NCI-H2081 (cell line): ENCODE data around the gene OTULINL.
A peak's percentile ranks its signal among the peaks of the same experiment; 100 is the strongest.
"Not testable (repeated sequence)": the region's sequence is repeated elsewhere in the genome, so short reads cannot be mapped to it uniquely, and the experiment has no call there.

Experiments used
- DNase-seq, 2 experiments: peaks; one replicate each; lab custom pipeline; 2025; lab: John Stamatoyannopoulos, UW

Gene OTULINL

DNA sequence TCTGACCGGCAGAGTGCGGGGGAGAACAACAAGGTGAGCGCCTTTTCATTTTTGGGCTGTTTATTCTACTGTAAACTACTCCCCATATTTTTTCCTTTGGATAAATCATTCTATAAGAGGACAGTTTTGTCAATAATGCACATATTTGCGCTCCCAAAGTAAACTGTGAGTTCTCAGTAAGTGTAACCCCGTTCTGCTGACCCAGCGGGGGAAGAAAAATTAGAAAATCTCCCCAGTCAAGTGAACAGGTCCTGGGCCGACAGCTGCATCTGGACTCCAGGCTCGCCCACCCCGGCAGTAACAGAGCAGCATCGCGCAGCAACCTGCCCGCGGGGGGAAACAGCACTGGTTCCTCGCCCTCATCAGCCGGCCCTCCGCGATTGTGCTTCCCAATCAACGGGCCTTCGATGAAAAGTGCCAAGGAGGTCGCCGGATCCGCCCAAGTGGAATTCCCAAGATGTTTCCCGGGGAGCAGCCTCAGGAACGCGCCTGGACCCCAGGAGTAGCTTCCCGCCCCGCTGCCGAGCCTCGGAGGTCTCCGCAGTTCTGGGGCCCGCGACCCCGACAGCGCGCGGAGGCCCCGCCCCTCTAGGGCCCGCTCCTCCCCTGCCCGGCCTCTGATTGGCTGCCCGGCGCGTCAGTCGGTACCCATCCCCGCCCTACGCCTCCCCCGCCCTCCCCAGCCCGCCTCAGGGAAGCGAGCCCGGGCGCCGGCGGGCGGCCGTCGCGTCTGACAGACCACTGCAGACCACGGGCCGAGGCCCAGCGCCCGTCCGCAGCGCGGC, at the start of gene OTULINL:
TSS of gene OTULINL (plus strand) at position 687 of the 785 bp plus-strand sequence. CDS start 103 bp downstream, outside the sequence.
- peak; percentile 94 to 96 for DNase-seq

DNA sequence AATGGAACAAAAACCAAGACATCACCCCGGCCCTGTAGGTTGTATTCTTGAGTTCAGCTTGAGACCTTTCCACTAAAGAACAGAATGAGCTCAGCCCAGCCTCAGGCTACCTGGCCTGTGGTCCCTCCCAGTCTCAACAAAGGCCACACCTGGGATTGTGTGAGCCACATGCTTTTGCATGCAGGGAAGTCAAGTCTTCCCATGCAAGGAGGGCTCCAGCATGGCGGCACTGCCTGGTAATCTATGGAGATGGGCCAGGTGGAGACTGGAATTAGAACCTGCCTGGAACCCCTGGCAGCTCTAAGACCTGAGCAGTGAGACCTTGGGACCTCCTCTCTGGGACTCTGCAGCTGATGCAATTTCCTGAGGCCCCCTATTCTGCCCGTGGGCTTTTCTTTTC, 49.4 kb upstream of the OTULINL start:
- no peak for DNase-seq

DNA sequence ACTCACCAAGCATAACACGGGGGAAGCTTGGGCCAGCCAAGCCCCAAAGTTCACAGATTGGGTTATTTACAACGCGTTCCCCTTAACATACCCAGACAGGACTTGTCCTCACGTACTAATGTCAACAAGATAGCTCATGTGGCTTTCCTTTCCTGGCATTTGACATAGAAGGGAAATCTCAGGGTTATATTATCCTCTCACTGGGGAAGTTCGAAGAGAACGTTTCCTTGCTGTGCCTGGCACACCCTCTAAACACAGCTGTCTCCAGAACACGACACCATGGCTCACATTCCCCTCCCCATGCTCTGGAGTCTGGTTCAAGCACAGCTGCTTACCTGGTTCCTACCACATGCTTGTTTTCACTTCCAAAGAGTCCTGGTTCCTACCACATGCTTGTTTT, 46.8 kb upstream of the OTULINL start:
- DNase-seq: peak; percentile 57 to 88

DNA sequence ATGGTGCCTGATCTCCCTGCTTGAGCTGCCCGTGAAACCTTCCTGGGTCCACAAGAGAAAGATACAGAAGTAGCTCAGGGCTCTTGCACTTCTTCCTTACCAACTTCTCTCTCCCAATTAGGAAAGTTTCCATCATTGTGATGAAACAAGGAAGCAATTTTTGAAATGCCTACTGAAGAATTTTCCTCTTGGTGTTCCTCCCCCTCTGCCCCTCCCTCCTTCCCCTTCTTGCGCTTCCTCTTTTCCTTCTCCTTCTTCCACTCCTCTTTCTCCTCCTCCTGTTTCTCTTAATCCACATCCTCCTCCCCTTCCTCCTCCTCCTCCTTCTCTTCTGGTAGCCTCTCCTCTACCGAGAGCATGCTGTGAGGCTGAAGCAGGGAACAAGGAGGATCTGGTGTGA, 36.3 kb upstream of the OTULINL start:
- DNase-seq: no peak

DNA sequence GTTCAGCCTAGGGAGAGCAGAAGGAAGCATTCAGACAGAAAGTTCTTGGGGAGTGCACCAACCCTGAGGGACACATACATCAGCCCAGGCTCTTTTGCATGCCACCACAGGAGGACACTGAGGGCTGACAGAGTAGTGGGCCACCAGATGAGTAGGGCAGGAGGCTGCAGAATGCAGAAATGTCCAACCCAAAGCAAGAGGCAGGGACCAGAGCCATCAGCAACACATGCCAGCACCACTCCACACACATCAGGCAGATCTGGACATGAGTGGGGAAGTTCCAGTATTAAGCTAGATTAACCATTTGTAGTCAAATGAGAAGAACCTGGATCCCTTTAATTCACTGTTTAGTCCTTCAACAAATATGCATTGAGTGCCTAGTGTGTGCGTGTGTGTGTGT, 35.7 kb upstream of the OTULINL start:
- DNase-seq: no peak

DNA sequence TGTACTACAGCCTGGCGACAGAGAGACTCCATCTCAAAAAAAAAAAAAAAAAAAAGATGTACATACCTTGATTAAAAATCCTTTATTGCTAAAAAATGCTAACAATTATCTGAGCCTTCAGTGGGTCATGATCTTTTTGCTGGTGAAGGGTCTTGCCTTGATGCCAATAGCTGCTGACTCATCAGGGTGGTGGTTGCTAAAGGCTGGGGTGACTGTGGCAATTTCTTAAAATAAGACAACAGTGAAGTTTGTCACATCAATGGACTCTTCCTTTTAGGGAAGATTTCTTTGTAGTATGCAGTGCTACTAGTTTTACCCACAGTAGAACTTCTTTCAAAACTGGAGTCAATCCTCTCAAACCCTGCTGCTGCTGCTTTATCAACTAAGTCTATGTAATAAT, 33.9 kb upstream of the OTULINL start:
- no peak for DNase-seq

DNA sequence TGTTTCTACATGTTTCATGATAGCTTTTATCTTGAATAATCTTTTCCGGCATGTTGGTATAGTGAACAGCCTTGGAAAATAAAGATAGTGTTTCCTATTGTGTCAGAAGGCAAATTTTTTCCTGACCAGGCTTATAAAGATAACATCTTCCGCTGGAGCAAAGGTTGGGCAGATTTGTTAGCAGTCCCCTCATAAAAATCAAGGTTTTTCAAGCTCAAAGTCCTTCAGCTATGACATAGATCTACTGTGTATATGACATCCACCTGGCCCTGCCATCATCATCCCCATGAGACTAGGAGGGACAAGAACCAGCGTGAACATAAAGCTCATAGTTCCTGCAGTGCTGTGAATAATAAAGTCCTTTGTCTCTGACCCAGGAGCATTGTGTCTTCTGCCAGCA, 30.4 kb upstream of the OTULINL start:
- peak in 1 of 2 experiments; percentile 26 for DNase-seq

DNA sequence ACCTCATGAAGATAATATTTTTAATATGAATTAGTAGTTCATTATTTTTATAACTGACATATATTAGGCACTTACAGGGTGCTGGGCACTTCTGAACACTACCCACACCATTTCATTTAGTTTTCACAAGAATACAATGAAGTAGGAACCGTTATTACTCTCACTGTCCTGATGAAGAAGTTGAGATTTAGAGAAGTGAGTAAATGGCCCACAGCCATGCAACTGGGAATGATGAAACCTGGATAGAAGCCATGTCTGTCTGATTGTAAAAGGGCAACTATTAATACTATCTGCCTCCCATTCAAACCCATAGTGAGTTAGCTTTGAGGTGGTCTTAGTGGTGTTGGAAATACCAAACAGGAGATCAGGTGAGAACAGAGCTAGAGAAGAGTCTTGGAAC, 29.6 kb upstream of the OTULINL start:
- DNase-seq: no peak

DNA sequence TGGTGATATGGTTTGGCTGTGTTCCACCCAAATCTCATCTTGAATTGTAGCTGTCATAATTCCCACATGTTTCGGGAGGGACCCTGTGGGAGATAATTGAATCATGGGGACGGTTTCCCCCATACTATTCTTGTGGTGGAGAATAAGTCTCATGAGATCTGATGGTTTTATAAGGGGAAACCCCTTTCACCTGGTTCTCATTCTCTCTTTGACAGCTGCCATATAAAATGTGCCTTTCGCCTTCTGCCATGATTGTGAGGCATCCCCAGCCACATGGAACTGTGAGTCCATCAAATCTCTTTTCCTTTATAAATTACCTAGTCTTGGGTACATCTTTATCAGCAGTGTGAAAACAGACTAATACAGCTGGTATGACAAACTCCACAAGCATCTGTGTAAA, 27.3 kb upstream of the OTULINL start:
- not testable (repeated sequence) for DNase-seq

DNA sequence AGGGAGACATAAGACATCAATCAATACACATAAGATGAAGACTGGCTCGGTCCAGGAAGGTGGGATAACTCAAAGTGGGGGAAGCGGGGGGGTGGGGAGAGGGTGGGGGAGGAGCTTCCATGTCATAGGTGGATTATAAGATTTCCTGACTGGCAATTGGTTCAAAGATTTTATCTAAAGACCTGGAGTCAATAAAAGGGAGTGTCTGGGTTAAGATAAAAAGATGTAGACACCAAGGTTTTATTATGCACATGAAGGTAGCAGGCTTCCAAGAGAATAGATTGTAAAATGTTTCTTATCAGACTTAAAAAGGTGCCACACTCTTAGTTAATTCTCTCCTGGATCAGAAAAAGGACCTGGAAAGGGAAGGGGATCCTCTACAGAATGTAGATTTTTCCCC, 25.6 kb upstream of the OTULINL start:
- no peak for DNase-seq

DNA sequence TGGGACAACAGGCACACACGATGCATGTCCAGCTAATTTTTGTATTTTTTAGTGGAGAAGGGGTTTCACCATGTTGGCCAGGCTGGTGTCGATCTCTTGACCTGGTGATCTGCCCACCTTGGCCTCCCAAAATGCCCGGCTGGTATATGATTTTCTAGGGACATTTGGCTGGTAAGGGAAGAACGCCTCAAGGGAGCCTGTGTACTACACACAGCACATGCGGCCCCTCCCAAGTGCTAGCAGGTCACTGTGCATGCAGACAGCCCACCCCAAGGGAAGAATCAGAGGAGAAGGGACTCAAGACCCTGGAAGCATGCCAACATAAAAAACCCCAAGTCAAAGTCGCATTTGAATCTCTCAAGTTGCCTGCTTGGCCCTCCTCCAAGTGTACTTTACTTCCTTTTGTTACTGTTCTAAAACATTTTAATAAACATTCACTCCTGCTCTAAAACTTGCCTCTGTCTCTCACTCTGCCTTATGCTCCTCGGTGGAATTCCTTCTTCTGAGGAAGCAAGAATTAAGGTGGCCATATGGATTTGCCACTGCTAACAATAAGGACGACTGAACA, 24.3 kb upstream of the OTULINL start:
- DNase-seq: no peak

DNA sequence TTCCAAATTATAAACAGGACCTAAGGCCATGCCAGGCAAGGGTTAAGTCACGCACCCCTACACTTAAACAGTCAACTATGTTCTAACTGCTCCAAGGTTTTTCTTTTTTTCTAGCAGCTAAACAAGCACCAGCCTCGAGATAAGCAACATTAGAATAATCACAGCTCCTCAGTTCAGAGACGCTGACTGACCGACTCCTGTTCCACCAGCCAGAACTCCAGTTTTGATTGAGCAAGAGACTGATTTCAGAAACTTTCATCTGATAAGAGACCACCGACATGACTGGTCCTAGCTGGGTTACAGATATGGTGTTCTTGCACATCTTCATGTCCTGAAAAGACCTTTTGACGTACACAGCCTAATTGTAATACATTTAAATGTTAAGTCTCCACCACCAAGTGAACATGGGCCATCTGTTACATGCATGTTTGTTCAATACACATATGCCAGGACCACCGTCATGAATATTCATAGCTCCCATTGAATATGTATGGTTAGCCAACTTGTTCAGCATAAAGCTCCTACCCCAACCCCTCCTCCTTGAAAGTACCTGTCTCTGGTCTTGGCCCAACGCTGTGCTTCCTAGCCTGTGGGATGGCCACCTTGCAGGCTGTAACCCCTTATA, 23.7 kb upstream of the OTULINL start:
- no peak for DNase-seq

DNA sequence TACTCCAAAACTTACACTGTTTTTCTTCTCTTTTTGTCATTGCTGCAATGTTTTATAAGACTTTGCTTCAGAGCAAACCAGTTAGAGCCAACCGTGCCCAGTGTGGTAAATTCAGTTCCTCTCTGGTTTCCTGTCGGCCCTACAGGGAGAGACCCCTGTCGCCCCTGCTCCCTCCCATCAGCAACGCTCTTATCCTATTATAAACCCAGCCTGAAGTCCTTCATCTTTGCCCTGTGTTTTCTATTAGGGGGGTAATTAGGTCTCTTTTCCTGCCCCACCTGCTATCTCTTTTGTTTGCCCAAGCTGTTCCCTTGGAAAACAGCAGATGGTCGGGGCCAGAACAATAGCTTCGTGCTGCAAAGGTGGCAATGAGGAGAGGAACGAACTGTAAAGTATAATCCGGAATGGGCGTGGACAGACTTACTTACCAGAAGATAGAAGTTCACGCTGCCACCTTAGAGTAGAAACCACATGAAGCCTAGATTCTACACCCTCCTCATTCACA, 21.4 kb upstream of the OTULINL start:
- peak; percentile 98 to 100 for DNase-seq

DNA sequence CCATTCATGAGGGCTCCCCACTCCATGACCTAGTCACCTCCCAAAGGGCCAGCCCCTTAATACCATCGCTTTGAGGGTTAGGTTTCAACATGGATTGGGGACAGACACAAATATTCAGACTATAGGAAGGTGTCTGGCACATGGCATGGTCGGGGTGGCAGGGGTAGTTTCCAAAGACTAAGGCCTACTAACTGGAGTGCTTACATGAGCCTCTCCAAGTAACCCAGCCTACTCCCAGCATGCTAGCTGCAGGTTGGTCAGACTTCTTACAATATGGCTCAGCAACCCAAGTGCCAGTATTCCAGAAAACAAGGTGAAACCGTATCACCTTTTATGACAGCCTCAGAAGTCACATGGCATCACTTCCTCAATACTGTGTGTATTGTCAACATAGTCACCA, 19.9 kb upstream of the OTULINL start:
- no peak for DNase-seq

DNA sequence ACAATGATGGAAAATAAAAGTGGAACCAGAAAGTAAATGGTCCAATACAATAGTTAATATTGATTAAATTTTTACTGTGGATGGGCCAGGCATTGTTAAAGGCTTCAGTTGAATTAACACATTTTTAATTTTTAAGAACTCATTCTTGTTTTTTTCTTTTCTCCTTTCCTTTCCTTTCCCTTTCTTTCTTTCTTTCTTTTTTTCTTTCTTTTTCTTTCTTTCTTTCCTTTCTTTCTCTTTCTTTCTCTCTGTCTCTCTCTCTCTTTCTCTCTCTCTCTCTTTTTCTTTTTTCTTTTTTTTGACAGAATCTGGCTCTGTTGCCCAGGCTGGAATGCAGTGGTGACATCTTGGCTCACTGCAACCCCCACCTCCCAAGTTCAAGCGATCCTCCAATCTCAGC, 13.3 kb upstream of the OTULINL start:
- no peak for DNase-seq

DNA sequence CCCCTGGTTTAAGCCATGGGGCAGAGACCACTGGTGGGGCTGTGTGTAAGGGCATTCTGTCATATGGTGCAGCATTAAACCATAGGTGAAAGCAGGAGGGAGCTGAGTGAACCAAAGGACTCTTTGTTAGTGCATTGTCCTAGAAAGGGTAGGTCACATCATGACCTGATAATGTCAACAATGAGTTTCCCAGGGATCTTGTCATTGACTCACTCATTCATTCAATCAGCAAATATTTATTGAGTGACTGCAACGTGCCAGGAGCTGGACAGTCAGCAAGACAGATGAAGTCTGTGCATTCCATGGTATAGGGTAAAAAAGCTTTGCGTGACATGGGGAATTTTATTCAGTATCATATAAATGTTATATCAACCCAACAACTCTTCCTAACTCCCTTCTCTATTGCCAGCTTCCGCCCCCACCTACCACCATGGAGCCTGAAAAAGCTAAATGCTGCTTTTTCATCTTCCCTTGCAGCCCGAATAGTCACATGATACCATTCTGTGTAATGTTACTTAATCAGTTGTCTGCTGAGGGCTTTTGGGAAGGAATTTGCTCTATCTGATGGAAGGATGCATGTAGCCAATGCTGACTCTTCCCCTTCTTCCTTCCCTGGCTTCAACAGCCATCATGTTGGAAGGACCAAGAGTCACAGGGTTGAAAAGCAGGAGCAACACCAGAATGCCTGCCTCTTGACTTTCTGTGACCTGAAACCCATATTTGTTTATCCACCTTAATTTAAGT, 11.5 kb upstream of the OTULINL start:
- no peak for DNase-seq

DNA sequence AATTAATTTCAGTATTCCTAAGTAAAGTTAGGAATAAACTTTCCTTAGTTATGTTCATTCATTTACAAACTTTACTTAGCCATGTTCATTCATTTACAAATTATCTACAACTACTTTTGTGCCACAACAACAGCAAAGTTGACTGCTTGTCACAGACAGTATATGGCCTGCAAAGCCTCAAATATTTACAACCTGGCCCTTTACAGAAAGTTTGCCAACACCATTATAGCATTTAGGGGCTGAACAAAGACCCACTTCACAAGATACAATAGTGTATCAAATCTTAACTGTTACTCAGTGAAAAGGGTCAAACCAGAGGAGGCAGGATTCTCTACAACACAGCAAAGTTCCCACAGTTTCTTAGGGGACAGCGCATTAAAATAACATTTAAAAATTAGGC, 9.7 kb upstream of the OTULINL start:
- DNase-seq: no peak

DNA sequence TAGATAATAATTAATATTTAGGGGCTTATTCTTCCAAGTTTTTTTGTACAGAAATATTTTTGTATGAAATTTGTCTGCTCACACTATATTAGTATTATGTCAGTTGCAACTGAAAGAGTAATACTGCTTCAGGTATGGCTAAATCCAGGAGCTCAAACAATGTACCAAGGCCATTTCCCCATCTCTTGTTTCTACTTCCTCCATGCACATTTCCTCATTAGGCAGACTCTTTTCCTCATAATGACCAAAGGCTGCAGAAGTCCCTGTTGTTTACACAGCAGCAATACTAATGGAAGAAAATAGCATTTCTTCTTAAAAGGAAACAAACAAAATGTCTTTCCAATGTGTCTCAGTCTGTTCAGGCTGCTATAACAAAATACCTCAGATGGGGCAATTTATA, 9.2 kb upstream of the OTULINL start:
- DNase-seq: no peak

DNA sequence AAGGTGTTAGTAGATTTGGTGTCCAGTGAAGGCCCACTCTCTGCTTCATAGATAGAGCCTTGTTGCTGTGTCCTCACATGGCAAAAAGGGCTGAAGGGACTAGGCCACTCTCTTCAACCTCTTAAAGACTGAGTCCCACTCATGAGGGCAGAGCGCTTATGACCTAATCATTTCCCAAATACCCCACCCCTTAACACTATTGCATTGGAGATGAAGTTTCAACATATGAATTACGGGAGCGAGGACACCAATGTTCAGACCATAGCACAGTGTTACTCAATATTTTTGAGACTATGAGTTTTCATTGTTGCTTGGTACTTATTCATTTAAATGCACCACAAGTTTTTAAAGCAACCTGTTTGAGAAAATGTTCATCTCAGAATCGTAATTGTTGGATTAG, 8.8 kb upstream of the OTULINL start:
- DNase-seq: no peak

DNA sequence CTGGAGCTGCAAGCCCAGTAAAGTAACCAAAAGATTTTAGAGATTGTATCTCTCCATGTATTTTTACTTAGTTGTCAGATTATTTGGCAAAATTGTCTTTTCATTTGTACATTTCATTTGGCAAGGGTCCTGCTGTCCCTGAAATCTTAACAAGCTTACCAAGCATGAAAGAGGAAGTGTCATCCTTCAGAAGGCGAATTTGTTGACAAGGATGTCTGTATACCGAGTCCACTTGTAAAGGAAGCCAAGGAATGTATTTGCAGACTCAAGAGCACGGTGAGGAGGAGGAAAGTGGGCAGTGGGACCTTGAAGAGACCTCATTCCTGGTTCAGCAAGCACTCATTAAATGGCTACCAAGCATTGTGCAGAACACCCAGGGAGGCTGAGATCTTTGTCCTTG, 7.5 kb upstream of the OTULINL start:
- DNase-seq: no peak

DNA sequence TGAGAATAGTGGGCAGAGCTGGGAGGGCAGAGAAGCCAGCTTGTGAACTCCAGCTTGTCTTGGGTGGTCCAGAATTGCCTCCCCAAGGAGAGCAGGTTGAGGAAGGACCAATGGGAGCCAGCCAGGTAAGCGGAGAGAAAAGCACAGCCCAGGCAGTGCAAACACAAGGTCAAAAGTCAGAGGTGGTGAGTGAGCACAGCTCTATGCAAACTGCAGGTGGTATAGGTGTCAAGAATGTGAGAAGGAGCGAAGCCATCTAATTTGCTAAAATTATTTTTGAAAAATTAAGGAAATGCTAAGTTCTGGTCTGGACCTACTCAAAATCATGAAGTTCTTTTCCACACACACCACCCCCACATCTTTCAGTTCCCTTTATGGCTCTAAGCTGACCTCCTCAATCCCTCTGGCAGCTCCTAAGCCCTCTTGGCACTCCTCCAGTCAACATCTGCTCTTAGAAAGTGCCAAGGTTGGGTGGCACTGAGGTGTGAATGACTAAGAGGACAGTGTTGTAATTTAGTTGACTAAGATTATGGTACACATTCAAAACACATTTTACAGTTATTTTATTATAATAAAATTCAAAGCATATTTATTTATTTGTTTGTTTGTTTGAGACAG, 6.6 kb upstream of the OTULINL start:
- peak; percentile 23 to 66 for DNase-seq

DNA sequence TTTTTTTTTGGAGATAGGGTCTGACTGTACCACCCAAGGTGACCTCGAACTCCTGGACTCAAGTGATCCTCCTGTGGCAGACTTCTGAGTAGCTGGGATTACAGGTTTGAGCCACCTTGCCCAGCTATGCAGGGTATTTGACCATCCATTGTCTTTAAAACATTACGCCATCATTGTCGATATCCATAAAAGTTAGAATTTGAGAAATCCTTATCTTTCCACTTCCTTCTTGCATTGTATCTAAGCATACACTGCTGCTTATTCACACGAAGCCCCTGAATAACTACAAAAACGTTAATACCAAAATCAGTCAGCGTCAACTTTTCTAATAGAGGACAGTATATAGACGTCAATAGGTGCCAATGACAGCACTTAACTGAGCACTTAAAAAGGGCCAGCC, 5.4 kb upstream of the OTULINL start:
- no peak for DNase-seq
